GM19455 (cell line): Measurements from ENCODE around the gene BCR.

Experiments
- ATAC-seq: cut with Tn5 transposase; IDR thresholded peaks from one replicate; pipeline ENCODE4 v1.9.1; 2021; ENCODE audit not compliant: unreplicated experiment

The BCR gene

DNA sequence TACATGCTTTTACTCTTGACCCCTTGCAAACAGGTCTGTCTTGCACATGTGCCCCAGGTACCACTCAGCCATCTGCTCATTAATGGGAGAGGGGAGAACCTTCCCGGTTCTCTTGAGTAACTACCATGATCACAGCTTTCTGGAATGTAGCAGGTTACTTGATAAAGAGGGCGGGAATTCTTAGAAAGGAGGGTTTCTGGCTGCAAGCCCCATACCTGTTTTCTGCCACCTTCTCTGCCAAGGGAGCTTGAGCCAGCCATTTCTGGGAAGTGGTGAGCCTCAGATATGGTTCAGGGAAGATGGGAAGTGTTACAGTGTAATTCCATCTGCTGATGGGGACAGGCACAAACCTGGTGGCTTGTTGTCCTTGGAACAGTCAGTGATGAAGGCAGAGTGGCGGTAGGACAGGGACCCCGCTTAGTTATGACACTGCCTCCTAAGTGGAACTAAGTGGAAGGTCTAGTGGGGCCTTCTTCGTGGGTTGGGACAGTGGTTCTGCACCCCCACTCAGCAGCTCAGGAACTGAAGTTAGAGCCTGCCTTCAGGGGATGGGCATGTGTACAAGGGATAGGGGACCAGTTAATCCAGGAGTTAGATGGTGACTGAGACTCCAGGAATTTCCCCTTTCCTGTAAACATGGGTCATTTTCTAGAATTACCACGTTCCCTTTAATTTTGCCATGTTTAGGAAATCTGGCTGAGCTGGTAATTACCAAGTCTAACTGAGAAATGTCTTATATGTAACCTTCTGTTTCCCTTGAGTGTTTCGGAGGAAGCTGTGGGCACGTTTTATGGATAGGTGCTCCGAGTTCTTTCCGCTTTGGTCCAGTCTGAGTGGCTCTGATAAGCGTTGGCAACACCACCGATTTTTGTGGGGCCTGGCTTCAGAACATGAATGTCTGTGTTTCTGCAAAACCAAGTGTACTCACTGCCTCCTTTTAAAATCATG is 35.3 kb downstream of the BCR start:
- no peak for ATAC-seq

DNA sequence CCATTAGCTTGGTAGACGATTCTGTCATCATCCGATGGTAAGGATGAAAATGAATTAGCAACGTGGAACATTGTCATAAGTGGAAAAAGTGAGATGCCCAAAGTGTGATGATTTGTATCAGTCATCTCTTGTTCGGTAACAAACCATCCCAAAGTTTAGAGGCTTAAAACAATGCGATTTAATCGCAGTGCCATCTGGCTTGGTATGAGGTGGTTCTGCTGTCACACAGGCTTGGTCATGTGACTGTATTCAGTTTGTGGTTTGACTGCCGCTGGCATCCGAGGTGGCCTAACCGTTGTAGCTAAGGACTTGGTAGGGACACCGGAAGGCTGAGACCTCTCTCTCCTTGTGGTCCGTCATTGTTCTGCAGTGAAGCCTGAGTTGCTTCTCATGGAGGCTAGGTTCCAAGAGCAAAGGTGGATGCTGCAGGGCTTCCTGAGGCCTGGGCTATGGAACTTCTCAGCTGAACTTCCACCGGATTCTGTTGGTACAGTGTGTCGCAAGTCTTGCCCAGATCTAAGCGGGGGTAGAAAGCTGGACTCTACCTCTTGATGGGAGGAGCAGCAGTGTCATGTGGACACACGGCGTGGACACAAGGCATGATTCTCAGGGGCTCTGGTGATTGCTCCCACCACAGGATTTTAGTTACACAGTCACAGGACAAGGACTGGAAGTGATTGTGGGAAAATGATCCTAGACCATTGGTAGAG is 36.3 kb downstream of the BCR start:
- ATAC-seq, result no peak

DNA sequence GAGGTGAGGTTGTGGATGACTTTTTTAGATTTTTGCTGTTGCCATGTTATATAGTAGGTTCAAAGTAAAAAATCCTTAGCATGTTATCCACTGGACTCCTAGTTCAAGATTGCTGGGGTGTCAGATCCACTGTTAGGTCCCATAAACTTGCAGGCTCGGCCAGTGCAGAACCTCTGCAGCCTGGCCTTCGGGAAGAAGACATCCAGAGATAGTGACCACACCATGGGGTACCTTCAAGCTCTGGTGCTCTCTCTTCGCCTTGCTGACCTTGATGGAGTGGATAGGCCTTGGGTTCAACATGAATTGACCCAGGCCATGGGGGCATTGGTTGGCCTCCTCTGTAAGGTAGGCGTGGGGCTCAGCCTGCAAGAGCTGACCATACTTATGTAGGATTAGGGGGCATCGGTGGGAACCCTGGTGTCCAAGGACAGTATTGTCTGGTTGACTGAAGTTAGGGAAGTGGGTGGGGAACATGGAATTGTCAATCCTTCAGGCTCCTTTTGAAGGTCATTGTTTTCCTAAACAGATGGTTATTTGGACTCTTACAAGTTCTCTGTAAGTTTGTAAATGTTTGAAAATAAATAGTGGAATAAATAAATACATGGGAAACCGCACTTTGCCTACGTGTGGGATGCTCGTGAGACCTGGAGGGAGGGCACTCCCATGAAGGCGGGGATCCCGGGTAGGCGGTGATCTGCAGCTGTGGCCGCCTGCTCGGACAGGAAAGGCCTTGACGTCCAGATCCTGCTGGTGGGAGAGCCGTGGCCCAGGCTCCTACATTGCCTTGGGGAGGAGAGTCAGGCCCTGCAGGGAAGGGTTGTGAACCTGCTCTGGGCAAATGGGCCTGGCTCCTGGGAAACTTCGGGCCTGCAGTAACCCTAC is 37.1 kb downstream of the BCR start:
- no peak for ATAC-seq

DNA sequence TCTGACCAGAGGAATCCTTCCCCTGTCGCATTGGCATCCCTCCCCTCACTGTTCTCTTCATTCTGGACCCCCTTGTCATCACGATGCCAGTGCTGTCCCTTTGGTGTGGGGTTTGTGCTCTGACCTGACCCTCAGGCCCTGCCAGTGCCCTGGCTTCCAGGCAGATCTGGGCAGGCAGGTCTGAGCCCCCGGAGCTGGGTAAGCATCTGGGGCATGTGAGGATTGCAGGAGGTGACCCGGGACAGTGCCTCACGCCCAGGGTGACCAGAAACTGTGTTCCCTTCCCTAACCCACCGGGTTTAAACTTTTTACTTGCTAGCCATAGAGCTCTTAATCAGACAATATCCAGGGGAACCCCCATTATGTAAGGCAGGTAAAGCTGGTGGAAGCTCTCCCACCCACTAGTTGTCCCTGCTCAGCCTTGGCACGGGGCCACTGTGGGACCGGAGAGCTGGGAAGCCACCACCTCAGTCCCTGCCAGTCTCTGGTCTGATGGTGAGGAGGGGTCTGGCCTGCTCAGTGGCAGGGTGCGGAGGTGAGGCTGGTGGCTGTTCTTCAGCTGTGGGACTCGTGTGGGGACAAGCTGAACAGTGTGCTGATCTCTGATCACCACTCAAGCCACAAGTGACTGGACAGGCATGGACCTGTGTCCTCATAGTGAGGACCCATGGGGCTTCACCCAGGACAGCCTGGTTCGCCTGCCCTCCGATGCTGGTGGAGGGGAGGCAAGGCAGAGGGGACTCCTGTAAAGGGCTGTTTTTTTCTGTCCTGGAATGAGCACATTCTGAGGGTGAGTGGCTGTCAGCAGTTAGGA is 38.0 kb downstream of the BCR start:
- ATAC-seq, result no peak

DNA sequence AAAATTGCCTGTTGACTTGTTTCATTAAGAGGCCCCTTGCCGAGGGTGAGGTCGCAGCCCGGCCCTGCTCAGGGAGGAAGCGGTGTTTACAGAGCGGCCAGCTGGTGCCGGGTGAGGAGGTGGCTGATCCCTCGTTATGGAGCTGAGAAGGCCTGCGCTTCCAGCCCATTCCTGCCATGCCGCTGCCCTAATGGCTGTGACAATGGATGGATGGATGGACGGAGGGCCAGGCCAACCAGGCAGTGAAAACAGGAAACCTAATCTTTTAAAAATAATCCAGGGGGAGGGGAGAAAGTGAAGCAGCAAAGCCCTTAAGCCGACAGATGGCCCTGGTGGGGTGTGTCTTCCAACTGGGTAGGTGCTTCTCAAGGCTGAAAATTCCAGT is 38.5 kb downstream of the BCR start:
- no peak for ATAC-seq

DNA sequence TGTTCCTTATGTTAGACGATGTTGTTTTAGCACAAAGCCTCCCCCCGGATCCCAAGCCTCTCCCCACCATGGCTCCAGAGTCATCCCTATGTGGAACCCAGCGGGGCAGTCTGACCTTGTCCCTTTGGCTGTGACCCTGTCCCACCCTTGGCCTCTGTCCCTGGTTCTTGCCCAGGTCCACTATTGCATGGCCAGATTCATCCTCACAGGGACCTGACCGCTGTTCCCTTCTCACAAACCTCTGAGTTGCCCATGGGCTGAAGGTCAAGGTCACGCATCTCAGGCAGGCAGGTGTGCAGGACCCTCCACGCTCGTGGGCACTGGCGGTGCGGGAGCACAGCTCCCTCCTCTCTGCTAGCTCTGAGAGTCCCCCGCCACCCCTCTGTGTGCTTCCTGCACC is 39.0 kb downstream of the BCR start:
- ATAC-seq, result no peak

DNA sequence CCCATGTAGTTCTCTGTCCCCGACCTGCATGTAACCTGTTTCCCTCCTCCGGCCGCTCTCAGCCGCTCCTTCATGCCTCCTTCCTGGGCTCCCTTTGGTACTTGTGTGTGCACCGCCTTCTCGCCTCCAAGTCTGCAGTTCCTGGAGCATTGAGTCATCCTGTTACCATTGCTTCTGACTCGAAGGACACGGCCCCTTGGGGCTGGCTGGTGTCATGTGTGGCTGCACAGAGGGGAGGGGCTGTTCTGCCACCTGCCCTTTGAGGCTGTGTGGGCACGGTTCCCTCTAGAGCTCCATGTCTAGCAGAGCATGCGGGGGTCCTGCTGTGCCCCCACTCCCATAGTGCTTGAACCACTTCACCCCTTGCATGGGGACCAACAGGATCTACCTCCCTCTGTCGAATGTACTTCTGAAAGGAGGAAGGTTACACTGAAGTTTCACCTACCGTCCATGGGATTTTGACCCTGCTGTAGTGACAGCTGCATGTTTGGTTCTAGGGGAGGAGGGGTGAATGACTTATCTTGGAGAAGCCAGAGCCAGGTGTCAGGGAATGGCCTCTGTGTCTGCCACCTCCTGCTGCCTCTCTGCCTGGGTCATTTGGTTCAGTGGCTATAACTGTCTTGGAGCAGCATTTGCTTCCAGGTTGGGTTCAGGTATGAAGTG is 39.6 kb downstream of the BCR start:
- ATAC-seq, result peak; percentile 68

DNA sequence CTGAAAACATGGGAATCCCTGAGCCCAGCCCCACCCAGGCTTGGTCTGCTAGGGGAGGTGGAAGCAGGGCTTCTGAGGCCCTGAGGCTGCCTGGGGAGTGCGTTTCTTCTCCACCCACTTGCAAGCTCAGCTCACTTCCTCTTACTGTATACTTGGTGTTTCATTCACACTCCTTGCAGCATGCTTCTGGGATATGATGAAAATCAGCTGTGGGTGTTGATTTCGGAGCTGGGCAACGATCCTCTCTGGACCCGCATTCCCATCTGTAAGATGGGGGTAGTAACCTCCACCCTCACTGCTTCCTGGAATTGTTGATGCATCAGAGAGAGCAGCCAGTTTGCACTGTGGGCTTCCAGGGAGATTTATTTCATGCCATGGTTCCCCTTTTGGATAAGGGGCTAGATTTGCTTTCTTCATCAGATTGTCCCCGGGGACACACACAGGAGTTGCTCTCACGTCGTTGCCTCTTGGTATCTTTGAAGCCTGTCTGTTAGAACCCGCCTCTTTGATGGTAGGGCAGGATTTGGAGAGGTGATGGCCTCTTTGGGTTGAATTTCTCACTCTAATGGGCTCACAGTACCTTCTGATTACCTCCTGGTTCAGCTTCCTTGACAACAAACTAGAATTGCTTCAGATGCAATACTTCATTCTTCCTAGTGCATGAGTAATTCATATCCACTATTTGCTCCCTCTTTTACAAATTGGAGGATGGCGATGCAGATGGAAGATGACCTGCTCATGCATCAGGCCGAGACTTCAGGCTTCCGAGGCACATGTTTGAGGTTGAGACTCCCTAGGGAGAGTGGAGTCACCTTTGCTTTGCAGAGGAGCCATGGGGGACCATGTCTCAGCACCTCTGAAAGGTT is 40.4 kb downstream of the BCR start:
- ATAC-seq, result no peak

DNA sequence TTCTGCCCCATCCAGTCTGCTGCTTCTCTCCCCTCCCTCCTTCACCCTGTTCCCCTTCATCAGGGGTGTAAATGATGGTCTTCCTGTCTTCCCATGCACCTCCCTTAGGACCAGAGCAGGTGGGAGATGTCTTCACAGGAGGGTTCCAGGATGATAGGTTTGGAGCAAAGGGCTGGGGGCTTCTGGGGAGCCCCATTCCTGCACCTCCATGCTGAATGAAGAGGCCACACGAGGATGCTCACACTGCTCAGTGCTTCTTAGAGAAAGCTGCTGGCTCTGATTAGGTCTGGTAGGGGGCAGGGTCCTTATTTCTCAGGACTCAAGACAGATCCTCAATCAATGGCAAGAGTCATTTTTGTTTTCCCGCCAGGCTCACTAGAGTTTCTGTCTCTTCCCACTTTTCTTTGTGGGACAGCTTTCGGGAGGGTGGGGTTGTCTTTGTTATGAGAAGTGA is 41.1 kb downstream of the BCR start:
- no peak for ATAC-seq

DNA sequence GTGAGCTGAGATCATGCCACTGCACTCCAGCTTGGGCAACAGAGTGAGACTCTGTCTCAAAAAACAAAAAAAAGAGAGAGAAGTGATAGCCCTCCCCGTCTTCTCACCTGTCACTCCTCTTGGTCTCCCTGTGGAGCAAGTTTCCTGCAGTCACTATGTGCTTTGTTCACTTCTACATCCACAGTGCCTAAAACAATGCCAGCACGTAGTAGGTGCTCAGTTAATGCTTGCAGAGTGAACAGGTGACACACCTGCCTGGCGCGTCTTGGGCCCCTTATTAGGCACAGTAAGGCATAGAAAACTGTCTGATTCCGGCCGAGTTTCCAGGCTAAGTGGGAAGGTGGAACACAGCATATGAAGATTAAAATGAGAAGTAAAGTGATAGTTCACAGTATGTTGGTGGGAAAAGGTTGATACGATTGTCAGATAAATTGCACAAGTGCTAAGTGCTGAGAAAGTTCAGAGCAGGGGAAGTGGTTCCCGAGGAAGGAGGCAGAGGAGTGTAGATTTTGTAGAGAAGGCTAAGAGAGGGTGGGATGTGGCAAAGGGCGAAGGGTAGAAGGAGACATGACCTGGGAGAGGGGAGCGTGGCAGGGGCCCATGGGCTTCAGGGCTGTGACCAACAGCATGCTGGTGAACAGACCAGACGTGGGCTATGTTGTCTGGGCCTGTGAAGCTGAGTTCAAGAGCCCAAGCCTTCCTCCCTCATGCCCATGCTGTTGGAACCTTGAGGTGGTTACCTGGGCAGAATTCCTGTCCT is 41.9 kb downstream of the BCR start:
- ATAC-seq, result no peak

DNA sequence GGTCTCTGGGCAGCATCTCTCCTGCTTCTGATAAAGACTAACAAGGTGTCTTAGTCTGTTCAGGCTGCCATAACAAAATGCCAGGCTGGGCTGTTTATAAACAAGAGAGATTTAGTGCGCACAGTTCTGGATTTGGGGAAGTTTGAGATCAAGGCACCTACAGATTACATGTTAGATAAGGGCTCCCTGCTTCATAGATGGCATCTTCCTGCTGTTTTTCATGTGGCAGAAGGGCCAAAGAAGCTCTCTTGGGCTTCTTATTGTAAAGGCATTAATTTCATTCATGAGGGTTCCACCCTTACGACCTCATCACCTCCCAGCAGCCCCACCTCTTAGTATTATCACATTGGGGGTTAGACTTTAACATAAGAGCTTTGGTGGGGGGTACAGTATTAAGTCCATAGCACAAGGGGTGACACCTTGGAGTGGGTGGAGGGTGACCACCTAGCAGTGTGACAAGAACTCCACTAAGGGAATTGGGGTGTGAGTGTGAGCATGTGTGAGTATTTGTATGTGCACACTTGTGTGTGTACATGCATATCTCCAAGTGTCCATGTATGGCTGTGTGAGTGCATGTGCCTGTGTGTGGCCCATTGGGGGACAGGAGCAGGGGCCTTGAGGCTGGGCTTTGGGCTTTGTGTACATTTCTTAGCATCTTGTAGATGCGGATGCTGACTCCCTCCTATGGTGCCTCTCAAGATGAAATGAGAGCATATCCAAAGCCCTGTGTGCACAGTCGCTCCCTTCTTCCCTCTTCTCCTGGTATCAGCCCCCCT is 42.7 kb downstream of the BCR start:
- ATAC-seq, result no peak

DNA sequence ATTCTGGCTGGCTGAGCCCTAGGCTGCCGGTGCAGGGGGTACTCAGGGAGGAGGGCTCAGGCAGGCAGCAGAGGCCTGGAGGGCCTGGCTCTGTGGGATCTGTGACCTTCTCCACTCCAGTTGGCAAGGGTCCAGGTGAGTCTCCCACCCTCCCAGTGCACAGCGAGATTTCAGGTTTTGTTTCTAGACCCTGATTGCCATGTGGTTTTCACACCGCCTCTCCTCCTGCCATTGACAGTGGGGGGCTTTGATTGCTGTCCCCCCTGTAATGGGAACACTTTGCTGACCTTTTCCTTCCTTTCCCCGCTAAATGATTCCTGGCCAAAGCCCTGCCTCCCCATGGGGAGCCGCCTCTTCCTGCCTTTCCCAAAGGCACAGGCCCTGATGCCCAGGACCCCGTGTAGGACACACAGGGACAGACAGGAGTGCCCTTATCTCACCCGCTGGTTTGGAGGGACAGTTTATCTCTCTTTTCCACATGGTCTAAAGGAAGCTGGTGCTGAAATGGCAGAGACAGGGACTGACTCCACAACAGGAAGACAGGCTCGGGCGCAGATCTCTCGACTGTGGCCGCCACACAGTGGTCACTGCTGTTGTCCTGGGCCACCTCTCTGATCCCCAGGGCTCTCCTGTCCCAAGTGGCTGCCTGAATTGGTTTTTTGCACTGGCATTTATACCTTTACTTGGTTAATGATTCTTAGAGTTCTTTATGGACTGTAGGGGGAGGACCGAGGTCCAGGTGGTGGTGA is 43.4 kb downstream of the BCR start:
- ATAC-seq, result no peak

DNA sequence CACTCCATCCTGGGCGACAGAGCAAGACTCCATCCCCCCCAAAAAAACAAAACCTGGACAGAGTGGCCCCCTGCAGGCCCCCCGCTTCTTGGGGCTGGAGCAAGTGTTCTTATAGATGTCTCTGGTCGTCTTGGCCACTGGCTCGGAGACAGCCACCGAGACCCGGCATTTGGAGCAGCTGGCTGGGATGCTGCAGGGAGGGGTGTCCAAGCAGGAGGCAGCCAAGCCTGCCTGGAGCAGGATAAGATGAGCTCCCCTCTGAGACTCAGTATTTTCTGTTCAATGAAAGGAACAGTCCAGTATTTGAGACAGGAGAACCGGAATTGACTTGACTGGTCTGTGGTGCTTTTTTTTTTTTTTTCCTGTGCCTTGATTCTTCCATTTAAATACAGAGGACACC is 44.5 kb downstream of the BCR start:
- ATAC-seq, result no peak

DNA sequence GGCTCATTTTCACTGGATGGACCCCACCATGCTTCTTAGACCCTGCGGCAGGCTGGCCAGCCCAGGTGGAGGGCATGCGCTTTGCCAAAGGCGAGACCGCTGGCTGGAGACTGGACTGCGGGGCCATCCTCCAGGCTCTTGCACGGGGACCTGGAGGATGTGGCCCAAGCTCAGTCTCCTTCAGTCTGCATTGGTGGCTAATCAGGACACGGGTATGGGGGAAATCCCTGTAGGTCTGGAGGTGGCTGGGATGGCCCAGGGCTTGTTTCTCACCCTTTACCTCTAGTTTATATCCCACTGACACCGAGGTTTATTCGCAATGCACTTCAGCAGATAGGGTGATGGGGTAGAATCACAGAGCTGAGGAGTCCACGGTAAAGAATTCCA is 45.0 kb downstream of the BCR start:
- no peak for ATAC-seq

DNA sequence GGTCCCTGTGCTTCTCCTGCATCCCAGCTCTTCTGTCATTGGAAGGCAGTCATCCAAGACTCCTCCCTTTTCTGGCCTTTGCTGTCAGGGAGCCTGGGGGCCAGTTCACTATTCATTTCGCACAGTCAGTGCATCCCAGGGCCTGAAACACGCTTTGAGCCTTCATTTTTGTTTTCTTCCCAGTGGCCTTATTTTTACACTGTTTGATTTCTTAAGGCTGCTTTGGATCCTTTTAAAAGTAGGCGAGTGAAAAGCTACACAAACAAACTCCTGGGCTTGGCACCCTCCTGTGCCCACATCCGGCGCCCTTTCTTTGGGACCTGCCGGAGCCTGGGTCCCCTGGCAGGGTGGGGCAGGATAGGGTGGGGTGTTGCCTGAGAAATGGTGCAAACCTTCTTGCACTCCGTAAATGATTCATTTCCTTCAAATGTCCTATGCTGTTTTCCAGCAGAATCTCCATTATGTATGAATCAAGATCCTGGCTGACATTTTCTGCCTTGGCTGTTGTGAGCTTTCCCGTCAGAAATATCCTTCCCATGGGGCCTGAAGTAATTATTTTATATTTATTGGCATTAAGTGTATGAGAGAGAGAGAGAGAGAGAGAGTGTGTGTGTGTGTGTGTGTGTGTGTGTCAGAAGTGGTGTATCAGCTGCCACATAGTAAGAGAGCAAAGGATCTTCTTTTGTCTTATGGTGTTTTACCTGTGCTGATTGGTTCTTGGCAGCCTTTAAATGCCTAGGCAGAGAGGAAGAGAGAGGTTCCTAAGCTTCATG is 45.6 kb downstream of the BCR start:
- no peak for ATAC-seq

DNA sequence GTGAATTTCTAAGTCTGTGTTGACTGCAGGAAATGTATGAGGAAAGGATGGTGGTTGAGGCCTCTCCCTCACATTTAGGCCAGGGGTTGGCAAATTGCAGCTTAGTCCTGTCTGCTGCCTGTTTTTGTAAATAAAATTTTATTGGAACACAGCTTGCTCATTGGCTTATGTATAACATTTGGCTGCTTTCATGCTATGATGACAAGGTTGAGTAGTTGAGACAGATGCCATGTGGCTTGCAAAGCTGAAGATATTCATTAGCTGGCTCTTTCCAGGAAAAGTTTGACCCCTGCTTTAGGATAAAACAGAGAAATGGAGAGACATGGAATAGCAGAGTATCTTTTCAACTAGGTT is 46.2 kb downstream of the BCR start:
- no peak for ATAC-seq
